Measurements from ENCODE around the gene NUDT3. TPM values are rescaled to one million over a fixed set of nuclear protein-coding genes. Genes with fewer than 3 reads are reported as not detected.

Gene NUDT3
- total and polyA plus RNA-seq, 9 of the 15 experiments (the other 6 are each of a cell fraction or from before 2014, with no cell fraction given), result 5.4 to 81.2 (median 56.4) TPM

DNA sequence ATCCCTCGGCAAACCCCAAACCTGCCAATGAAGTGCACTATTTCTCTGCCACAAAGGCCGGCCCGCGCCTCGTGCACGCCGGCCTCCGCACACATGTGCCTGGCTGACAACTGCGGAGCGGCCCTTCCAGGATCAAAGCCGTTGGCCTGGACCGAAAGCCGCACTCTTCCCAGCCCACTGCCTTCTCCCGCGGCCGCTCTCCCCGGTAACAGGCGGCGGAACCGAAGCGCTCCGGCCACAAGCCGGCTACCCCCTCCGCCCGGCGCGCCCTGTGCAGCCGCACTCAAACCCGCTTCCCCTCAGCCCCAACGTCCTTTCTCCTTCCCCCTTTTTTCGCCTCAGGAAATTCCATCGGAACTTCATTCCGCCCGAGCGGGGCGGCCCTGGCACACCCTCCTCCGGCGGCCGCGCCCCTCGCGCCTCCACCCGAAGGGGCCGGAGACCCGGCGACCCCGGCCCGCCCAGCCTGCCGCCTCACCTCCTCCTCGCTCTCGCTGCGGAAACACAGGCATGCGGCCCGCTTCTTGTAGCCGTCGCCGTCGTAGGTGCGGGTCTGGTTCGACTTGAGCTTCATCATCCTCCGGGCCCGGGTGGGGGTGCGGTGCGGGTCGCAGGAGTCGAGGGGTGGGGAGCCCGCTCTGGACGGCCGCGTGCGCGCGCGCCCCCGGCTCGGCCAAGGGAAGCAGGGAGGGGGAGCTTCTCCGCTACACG, 528 bp downstream of the NUDT3 start (continued):
- TF ChIP-seq, protein P1, sequence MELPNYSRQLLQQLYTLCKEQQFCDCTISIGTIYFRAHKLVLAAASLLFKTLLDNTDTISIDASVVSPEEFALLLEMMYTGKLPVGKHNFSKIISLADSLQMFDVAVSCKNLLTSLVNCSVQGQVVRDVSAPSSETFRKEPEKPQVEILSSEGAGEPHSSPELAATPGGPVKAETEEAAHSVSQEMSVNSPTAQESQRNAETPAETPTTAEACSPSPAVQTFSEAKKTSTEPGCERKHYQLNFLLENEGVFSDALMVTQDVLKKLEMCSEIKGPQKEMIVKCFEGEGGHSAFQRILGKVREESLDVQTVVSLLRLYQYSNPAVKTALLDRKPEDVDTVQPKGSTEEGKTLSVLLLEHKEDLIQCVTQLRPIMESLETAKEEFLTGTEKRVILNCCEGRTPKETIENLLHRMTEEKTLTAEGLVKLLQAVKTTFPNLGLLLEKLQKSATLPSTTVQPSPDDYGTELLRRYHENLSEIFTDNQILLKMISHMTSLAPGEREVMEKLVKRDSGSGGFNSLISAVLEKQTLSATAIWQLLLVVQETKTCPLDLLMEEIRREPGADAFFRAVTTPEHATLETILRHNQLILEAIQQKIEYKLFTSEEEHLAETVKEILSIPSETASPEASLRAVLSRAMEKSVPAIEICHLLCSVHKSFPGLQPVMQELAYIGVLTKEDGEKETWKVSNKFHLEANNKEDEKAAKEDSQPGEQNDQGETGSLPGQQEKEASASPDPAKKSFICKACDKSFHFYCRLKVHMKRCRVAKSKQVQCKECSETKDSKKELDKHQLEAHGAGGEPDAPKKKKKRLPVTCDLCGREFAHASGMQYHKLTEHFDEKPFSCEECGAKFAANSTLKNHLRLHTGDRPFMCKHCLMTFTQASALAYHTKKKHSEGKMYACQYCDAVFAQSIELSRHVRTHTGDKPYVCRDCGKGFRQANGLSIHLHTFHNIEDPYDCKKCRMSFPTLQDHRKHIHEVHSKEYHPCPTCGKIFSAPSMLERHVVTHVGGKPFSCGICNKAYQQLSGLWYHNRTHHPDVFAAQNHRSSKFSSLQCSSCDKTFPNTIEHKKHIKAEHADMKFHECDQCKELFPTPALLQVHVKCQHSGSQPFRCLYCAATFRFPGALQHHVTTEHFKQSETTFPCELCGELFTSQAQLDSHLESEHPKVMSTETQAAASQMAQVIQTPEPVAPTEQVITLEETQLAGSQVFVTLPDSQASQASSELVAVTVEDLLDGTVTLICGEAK (IDR thresholded peaks at IDR 0.05), result 0 out of 2 replicates have a peak, but pooled peaks have one; percentile 63
- TF ChIP-seq, protein P1 (CRISPR knock-in tag; IDR thresholded peaks at IDR 0.05), result no peak
- TF ChIP-seq FIP1L1 (IDR thresholded peaks at IDR 0.05; ENCODE audit: low read depth, low read length, poor library complexity, severe bottlenecking) (peak; percentile 67), NFIX (CRISPR knock-in tag; IDR thresholded peaks at IDR 0.05; ENCODE audit: low read depth) (no peak), WHSC1 (IDR thresholded peaks at IDR 0.05; ENCODE audit: low read length) (no peak), PRMT5 (CRISPR knock-in tag; IDR thresholded peaks at IDR 0.05) (peak; percentile 58; the same call in 1 of the 2 replicates), FUS (optimal IDR thresholded peaks at IDR 0.05; ENCODE audit: low read depth, low read length) (peak; percentile 46), ZBTB7A (IDR thresholded peaks at IDR 0.05; ENCODE audit: borderline replicate concordance, control insufficient read depth, low read depth, low read length) (peak; percentile 86), RBBP5 (IDR thresholded peaks at IDR 0.05; ENCODE audit: borderline replicate concordance, insufficient read depth, low read length, poor library complexity, severe bottlenecking) (peak; percentile 75), ZBED1 (IDR thresholded peaks at IDR 0.05) (no peak), ZNF75A (CRISPR knock-in tag; IDR thresholded peaks at IDR 0.05) (no peak), JUN (IDR thresholded peaks at IDR 0.05; ENCODE audit: borderline replicate concordance, low read depth, low read length) (no peak), JUN (CRISPR knock-in tag; IDR thresholded peaks at IDR 0.05; ENCODE audit: borderline replicate concordance) (peak; percentile 88; the same call in 1 of the 2 replicates), LCOR (CRISPR knock-in tag; IDR thresholded peaks at IDR 0.05) (peak; percentile 59), POLR2A (conservative IDR thresholded peaks at IDR 0.05) (peak; percentile 78), ZFX (CRISPR knock-in tag; IDR thresholded peaks at IDR 0.05) (peak; percentile 82), HNRNPK (IDR thresholded peaks at IDR 0.05; ENCODE audit: low read depth, low read length, poor library complexity, severe bottlenecking) (peak; percentile 91), NR2C2 (CRISPR knock-in tag; IDR thresholded peaks at IDR 0.05) (no peak; the same call in 1 of the 2 replicates), NR2C2 (tag; IDR thresholded peaks at IDR 0.05) (peak; percentile 9; the same call in 1 of the 2 replicates)
